ENCODE results near the gene FNBP1. TPM values are rescaled to one million over a fixed set of nuclear protein-coding genes. Genes with fewer than 3 reads are reported as not detected.

The FNBP1 gene
- total and polyA plus RNA-seq, 2 donors (not counting 1 experiment from before 2014, with no cell fraction given) = 42.9 to 318 TPM

DNA sequence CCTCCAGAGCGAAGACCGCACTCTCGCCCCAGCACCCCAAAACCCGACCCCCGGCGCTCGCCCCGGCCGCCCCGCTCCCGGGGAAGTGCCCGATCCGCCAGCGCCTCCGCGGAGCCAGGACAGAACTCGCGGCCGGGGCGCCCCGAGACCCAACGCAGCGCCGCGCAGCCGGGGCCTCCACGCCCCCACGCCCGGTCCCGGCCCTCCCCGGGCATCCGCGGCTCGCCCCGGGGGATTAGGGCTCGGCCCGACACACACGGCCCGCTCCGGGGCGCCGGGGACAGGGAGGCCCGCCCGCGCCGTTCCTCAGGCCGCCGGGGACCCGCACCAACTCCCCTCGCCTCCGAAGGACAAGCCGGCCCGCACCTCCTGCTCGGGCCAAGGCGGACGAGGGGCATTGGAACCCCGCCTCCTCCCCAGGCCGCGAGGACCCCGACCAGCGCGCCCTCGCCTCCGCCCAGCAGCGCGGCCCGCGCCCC, 544 bp downstream of the FNBP1 start:
- Histone ChIP-seq H3K27me3 (replicated peaks in 1 of 4; ENCODE audit: control extremely low read depth in 1 of 4, control insufficient read depth in 3 of 4, insufficient read depth in 4 of 4, low read length in 3 of 4) (no peaks in the 10 kb centered on the region), H4K20me1 (ENCODE audit: control insufficient read depth, insufficient read depth, low read length, poor library complexity, severe bottlenecking) (peaks cover 15% of the 10 kb centered on the region), H2AFZ (ENCODE audit: insufficient read depth, low read depth, low read length, poor library complexity, severe bottlenecking) (peak overlapping the region; percentile 64), H3K9ac (ENCODE audit: low read length) (peak overlapping the region; percentile 97), H3K9me3 (ENCODE audit: control extremely low read depth in 1 of 3, control insufficient read depth in 2 of 3, insufficient read depth in 1 of 3, low read length in 2 of 3) (no peaks in the 10 kb centered on the region), H3K79me2 (ENCODE audit: control insufficient read depth, insufficient read depth, low read length) (peaks cover 74% of the 10 kb centered on the region), H3K27ac (ENCODE audit: low read length in 2 of 2) (peak overlapping the region; percentile 81 to 93), H3K4me3 (ENCODE audit: control extremely low read depth in 1 of 5, extremely low read depth in 1 of 5, insufficient read depth in 1 of 5, low read depth in 2 of 5, low read length in 4 of 5) (peak overlapping the region; percentile 74 to 97 (median 95)), H3K4me1 (ENCODE audit: control insufficient read depth in 2 of 2, insufficient read depth in 2 of 2, low read length in 2 of 2) (peaks cover 56 to 68% of the 10 kb centered on the region in 2 donors), H3K36me3 (replicated peaks in 1 of 2; ENCODE audit: control extremely low read depth in 1 of 2, control insufficient read depth in 1 of 2, extremely low read depth in 1 of 2, insufficient read depth in 2 of 2, low read length in 1 of 2) (no peaks in the 10 kb centered on the region), H3K4me2 (replicated peaks; ENCODE audit: low read depth, low read length, poor library complexity, severe bottlenecking) (peak overlapping the region; percentile 96)
- TF ChIP-seq, protein P1, sequence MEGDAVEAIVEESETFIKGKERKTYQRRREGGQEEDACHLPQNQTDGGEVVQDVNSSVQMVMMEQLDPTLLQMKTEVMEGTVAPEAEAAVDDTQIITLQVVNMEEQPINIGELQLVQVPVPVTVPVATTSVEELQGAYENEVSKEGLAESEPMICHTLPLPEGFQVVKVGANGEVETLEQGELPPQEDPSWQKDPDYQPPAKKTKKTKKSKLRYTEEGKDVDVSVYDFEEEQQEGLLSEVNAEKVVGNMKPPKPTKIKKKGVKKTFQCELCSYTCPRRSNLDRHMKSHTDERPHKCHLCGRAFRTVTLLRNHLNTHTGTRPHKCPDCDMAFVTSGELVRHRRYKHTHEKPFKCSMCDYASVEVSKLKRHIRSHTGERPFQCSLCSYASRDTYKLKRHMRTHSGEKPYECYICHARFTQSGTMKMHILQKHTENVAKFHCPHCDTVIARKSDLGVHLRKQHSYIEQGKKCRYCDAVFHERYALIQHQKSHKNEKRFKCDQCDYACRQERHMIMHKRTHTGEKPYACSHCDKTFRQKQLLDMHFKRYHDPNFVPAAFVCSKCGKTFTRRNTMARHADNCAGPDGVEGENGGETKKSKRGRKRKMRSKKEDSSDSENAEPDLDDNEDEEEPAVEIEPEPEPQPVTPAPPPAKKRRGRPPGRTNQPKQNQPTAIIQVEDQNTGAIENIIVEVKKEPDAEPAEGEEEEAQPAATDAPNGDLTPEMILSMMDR (IDR thresholded peaks at IDR 0.05) = no peak
- no peak for TF ChIP-seq EZH2 (IDR thresholded peaks at IDR 0.05; ENCODE audit: borderline replicate concordance, insufficient read depth, low read depth, low read length, poor library complexity, severe bottlenecking)
- ChIA-PET POLR2A (interaction anchor here (0.6 to 7.7 kb wide), 15 partner anchors 12 to 156 kb away, joined by 3 to 107 read pairs (median 3); partner anchors contain the start of gene GPR107), CTCF (interaction anchor here (0.8 to 1.6 kb wide), 5 partner anchors 11 to 54 kb away, joined by 3 to 5 read pairs (median 4); partner anchors contain the start of gene GPR107)
- DNase-seq (no peak), ATAC-seq (ENCODE audit: low read depth) (peak; percentile 13)
- Mint-ChIP-seq H3K9me3 (ENCODE audit: insufficient read depth) (no peaks in the 10 kb centered on the region), H3K27me3 (no peaks in the 10 kb centered on the region), H3K4me1 (peaks cover 66% of the 10 kb centered on the region), H3K27ac (peak overlapping the region; percentile 98), H3K4me3 (peak overlapping the region; percentile 100)
- WGBS (ENCODE audit: insufficient coverage) = under 1% methylated on average over 68 of the region's 68 CpGs
- intact Hi-C loops (cut with micrococcal nuclease) = loop anchor here (5.0 kb wide), 3 partner anchors 205 to 1690 kb away; partner anchors contain the start of genes C9orf78, TOR1A and USP20

Data from B cell (primary cell).